ENCODE results near the gene ARL6IP1. TPM values are rescaled to one million over a fixed set of nuclear protein-coding genes. Genes with fewer than 3 reads are reported as not detected.

The ARL6IP1 gene
- total and polyA plus RNA-seq, 4 donors, result 99.0 to 260 (median 184) TPM

GRCh38 chr16:18836702-18837101 lies 35.4 kb upstream of the ARL6IP1 start:
- peaks cover 17 to 82% (median 71%) of the 10 kb centered on the region in 4 donors for H3K36me3 ChIP-seq (ENCODE audit: control insufficient read depth in 4 of 4, insufficient read depth in 3 of 4, low read depth in 1 of 4, low read length in 3 of 4)
- H3K4me3 ChIP-seq (ENCODE audit: low read depth in 1 of 3, low read length in 3 of 3), result no peak overlapping the region
- no peaks in the 10 kb centered on the region for H3K27me3 ChIP-seq (ENCODE audit: control insufficient read depth in 4 of 4, insufficient read depth in 4 of 4, low read length in 3 of 4)
- H3K9ac ChIP-seq (ENCODE audit: low read depth in 1 of 2, low read length in 2 of 2), result no peak overlapping the region
- no peak for DNase-seq (ENCODE audit: low spot score)
- H3K4me1 ChIP-seq (ENCODE audit: control insufficient read depth in 4 of 4, insufficient read depth in 4 of 4, low read length in 3 of 4), result peaks cover 2 to 8% (median 5%) of the 10 kb centered on the region in 4 donors
- no peak overlapping the region for H3K27ac ChIP-seq (ENCODE audit: low read depth in 1 of 2, low read length in 2 of 2)
- TF ChIP-seq MAX (IDR thresholded peaks at IDR 0.05), result no peak
- no peaks in the 10 kb centered on the region for H3K9me3 ChIP-seq (ENCODE audit: control insufficient read depth in 4 of 4, low read length in 3 of 4)

GRCh38 chr16:18834864-18835263 lies 33.5 kb upstream of the ARL6IP1 start:
- no peak overlapping the region for H3K9ac ChIP-seq (ENCODE audit: low read depth in 1 of 2, low read length in 2 of 2)
- H3K27me3 ChIP-seq (ENCODE audit: control insufficient read depth in 4 of 4, insufficient read depth in 4 of 4, low read length in 3 of 4), result no peaks in the 10 kb centered on the region
- TF ChIP-seq JUND (IDR thresholded peaks at IDR 0.05) (no peak), FOXA1 (IDR thresholded peaks at IDR 0.05) (no peak), SP1 (IDR thresholded peaks at IDR 0.05) (no peak), TAF1 (conservative IDR thresholded peaks at IDR 0.05) (no peak), MAX (IDR thresholded peaks at IDR 0.05) (no peak), ATF3 (IDR thresholded peaks at IDR 0.05) (no peak), RXRA (IDR thresholded peaks at IDR 0.05) (no peak), NR2F2 (IDR thresholded peaks at IDR 0.05) (no peak), REST (IDR thresholded peaks at IDR 0.05) (no peak), HNF4G (IDR thresholded peaks at IDR 0.05) (no peak), RAD21 (IDR thresholded peaks at IDR 0.05) (no peak), FOXA2 (IDR thresholded peaks at IDR 0.05) (no peak), CTCF (IDR thresholded peaks at IDR 0.05; ENCODE audit: low read depth, low read length, missing input control) (no peak), EGR1 (IDR thresholded peaks at IDR 0.05; ENCODE audit: low read depth in 2 of 2) (no peak), YY1 (IDR thresholded peaks at IDR 0.05) (no peak), ZBTB33 (IDR thresholded peaks at IDR 0.05) (no peak), HNF4A (conservative IDR thresholded peaks at IDR 0.05) (no peak), GABPA (IDR thresholded peaks at IDR 0.05 in 1 of 2, conservative IDR thresholded peaks at IDR 0.05 in 1 of 2) (no peak)
- no peak for DNase-seq (ENCODE audit: low spot score)
- 75% methylated on average over 4 of the region's 4 CpGs for WGBS
- peaks cover 16 to 90% (median 77%) of the 10 kb centered on the region in 4 donors for H3K36me3 ChIP-seq (ENCODE audit: control insufficient read depth in 4 of 4, insufficient read depth in 3 of 4, low read depth in 1 of 4, low read length in 3 of 4)
- no peaks in the 10 kb centered on the region for H3K9me3 ChIP-seq (ENCODE audit: control insufficient read depth in 4 of 4, low read length in 3 of 4)
- peaks cover 2 to 6% (median 5%) of the 10 kb centered on the region in 4 donors for H3K4me1 ChIP-seq (ENCODE audit: control insufficient read depth in 4 of 4, insufficient read depth in 4 of 4, low read length in 3 of 4)
- no peak overlapping the region for H3K4me3 ChIP-seq (ENCODE audit: low read depth in 1 of 3, low read length in 3 of 3)
- no peak overlapping the region for H3K27ac ChIP-seq (ENCODE audit: low read depth in 1 of 2, low read length in 2 of 2)

Measured in liver (tissue), 9 donors.